HL-60 (cell line): ENCODE measurements around the gene SSR2.

Experiments used
- CTCF ChIP-seq: IDR thresholded peaks from one replicate; pipeline ENCODE4 v1.5.1; 2011; ENCODE audit warnings: low read length, control low read depth, inconsistent platforms; ENCODE audit not compliant: insufficient read depth
- GABPA ChIP-seq: IDR thresholded peaks from 2 replicates; pipeline ENCODE4 v1.6.1; 2012; ENCODE audit warnings: low read depth
- POLR2AphosphoS5 ChIP-seq: IDR thresholded peaks from 2 replicates; pipeline ENCODE4 v1.6.1; 2012; ENCODE audit warnings: low read depth
- SPI1 ChIP-seq: IDR thresholded peaks from 2 replicates; pipeline ENCODE4 v1.6.1; 2012; ENCODE audit warnings: low read depth, mild to moderate bottlenecking, borderline replicate concordance
- TF ChIP-seq, protein P1 (sequence below): IDR thresholded peaks from 2 replicates; pipeline ENCODE4 v1.6.1; 2012; ENCODE audit warnings: low read depth; ENCODE audit not compliant: insufficient replicate concordance

GRCh38 chr1:155970531-155971167 is 50.1 kb downstream of the SSR2 start:
- TF ChIP-seq CTCF = no peak
- peak; percentile 90 for TF ChIP-seq POLR2AphosphoS5
- TF ChIP-seq, protein P1, sequence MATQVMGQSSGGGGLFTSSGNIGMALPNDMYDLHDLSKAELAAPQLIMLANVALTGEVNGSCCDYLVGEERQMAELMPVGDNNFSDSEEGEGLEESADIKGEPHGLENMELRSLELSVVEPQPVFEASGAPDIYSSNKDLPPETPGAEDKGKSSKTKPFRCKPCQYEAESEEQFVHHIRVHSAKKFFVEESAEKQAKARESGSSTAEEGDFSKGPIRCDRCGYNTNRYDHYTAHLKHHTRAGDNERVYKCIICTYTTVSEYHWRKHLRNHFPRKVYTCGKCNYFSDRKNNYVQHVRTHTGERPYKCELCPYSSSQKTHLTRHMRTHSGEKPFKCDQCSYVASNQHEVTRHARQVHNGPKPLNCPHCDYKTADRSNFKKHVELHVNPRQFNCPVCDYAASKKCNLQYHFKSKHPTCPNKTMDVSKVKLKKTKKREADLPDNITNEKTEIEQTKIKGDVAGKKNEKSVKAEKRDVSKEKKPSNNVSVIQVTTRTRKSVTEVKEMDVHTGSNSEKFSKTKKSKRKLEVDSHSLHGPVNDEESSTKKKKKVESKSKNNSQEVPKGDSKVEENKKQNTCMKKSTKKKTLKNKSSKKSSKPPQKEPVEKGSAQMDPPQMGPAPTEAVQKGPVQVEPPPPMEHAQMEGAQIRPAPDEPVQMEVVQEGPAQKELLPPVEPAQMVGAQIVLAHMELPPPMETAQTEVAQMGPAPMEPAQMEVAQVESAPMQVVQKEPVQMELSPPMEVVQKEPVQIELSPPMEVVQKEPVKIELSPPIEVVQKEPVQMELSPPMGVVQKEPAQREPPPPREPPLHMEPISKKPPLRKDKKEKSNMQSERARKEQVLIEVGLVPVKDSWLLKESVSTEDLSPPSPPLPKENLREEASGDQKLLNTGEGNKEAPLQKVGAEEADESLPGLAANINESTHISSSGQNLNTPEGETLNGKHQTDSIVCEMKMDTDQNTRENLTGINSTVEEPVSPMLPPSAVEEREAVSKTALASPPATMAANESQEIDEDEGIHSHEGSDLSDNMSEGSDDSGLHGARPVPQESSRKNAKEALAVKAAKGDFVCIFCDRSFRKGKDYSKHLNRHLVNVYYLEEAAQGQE = no peak
- TF ChIP-seq SPI1 = peak; percentile 99
- TF ChIP-seq GABPA = no peak
